Naive thymus-derived CD4-positive, alpha-beta T cell (primary cell): ENCODE data around the gene AFTPH. TPM values are rescaled to one million over a fixed set of nuclear protein-coding genes. Genes with fewer than 3 reads are reported as not detected.

Experiments used
- ATAC-seq: fragments of 150-1000 bp; cut with Tn5 transposase; 2 replicates; pipeline ENCODE4 v1.10.0; 2021; ENCODE audit warnings: mild to moderate bottlenecking, moderate library complexity
- CTCF ChIA-PET: fragments of 350-600 bp; sonication (Branson Sonifier 250); formaldehyde crosslinking; loops from one replicate; lab custom pipeline; 2021; ENCODE audit warnings: antibody characterized with exemption; lab: Charles Lee
- POLR2A ChIA-PET: fragments of 350-600 bp; sonication (Branson Sonifier 250); formaldehyde crosslinking; loops from one replicate; lab custom pipeline; 2021; ENCODE audit warnings: antibody characterized with exemption, inconsistent platforms; lab: Charles Lee
- DNase-seq, 9 donors: peaks; one replicate each; pipeline versions ENCODE4 v3.0.0 to v3.0.0-alpha.2; 2020 to 2022; ENCODE audit warnings: mixed read lengths in 1 of 9
- H3K27ac ChIP-seq: one replicate; pipeline ENCODE4 v1.7.0; 2013; ENCODE audit warnings: mild to moderate bottlenecking, low read depth, low read length, moderate library complexity
- H3K27me3 ChIP-seq, 2 donors: one replicate each; pipeline ENCODE4 v1.7.0; 2013; ENCODE audit warnings: low read length in 2 of 2, mild to moderate bottlenecking in 2 of 2, moderate library complexity in 2 of 2; ENCODE audit not compliant: control insufficient read depth in 2 of 2, insufficient read depth in 2 of 2
- H3K36me3 ChIP-seq, 3 experiments: 1 replicate in 2 of 3; 2 replicates in 1 of 3; pipeline ENCODE4 v1.7.0; 2013; ENCODE audit warnings: low read length in 3 of 3, mild to moderate bottlenecking in 3 of 3, moderate library complexity in 1 of 3; ENCODE audit not compliant: insufficient read depth in 3 of 3, control insufficient read depth in 2 of 3
- H3K4me1 ChIP-seq, 2 donors: one replicate each; pipeline ENCODE4 v1.7.0; 2013; ENCODE audit warnings: low read length in 2 of 2, mild to moderate bottlenecking in 2 of 2, moderate library complexity in 1 of 2; ENCODE audit not compliant: control insufficient read depth in 2 of 2, insufficient read depth in 2 of 2
- H3K4me3 ChIP-seq: 2 replicates; pipeline ENCODE4 v1.7.0; 2013; ENCODE audit warnings: mild to moderate bottlenecking, low read length
- H3K9me3 ChIP-seq, 3 experiments: 1 replicate in 2 of 3; 2 replicates in 1 of 3; pipeline ENCODE4 v1.7.0; 2013; ENCODE audit warnings: low read length in 3 of 3; ENCODE audit not compliant: control insufficient read depth in 2 of 3
- H3K27ac Mint-ChIP-seq, 9 donors: one replicate each; pipeline ENCODE4 v1.8.0; 2020 to 2022; ENCODE audit warnings: mixed read lengths in 9 of 9, mild to moderate bottlenecking in 8 of 9, moderate library complexity in 5 of 9, inconsistent platforms in 2 of 9
- H3K27me3 Mint-ChIP-seq, 5 donors: one replicate each; pipeline ENCODE4 v1.8.0; 2021 to 2022; ENCODE audit warnings: mixed read lengths in 5 of 5, mild to moderate bottlenecking in 1 of 5
- H3K36me3 Mint-ChIP-seq, 5 donors: one replicate each; pipeline ENCODE4 v1.8.0; 2020 to 2022; ENCODE audit warnings: mixed read lengths in 5 of 5, mild to moderate bottlenecking in 3 of 5, inconsistent platforms in 1 of 5
- H3K4me1 Mint-ChIP-seq, 7 donors: one replicate each; pipeline ENCODE4 v1.8.0; 2020 to 2022; ENCODE audit warnings: mixed read lengths in 7 of 7, mild to moderate bottlenecking in 3 of 7, inconsistent platforms in 1 of 7
- H3K4me3 Mint-ChIP-seq, 10 donors: one replicate each; pipeline ENCODE4 v1.8.0; 2020 to 2022; ENCODE audit warnings: mild to moderate bottlenecking in 10 of 10, mixed read lengths in 10 of 10, moderate library complexity in 6 of 10, inconsistent platforms in 2 of 10
- H3K9me3 Mint-ChIP-seq, 11 donors: one replicate each; pipeline ENCODE4 v1.8.0; 2020 to 2022; ENCODE audit warnings: mixed read lengths in 11 of 11, mild to moderate bottlenecking in 4 of 11, inconsistent platforms in 1 of 11, moderate library complexity in 1 of 11
- intact Hi-C, 2 donors: fragments of 100-400 bp; cut with micrococcal nuclease; formaldehyde crosslinking; loops; one replicate each; pipeline ENCODE4 v1.15.1; 2023
- polyA plus RNA-seq, 2 donors: library from polyadenylated mRNA; unstranded; fragments of 300-500 nt; fragmentation: Illumina TruSeq; gene quantifications; one replicate each; pipeline ENCODE4 v1.2.3, GENCODE V29; 2021
- total RNA-seq, 6 experiments: library from RNA in 5 of 6; stranded (reverse) in 5 of 6; gene quantifications; 1 replicate in 5 of 6; 2 replicates in 1 of 6; pipeline ENCODE4 v1.2.3 and lab custom pipeline; 2021 to 2026

AFTPH gene
- total and polyA plus RNA-seq, 7 experiments from 2014 or later = 19.7 to 46.2 (median 36.0) TPM

DNA sequence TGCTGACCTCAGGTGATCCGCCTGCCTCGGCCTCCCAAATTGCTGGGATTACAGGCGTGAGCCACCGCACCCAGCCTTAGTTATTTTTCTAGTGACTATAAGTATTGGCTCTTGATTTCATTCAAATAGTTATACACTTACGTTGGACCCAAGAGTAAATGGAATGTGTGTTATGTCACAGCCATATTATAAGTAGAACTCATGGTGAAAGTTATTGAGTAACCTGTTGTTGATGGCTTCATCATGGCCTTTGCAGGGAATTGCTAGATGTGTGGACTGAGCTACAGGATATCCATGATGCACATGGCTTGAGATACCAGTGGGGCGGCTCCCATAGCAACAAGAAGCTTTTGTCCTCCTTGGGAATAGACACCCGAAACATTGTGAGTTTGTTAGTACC lies 44.7 kb downstream of the AFTPH start:
- DNase-seq (no peak), ATAC-seq (no peak)
- H3K4me1 ChIP-seq = peaks cover 0 to 4% of the 10 kb centered on the region in 2 donors
- Mint-ChIP-seq H3K4me1 (peaks cover 14 to 26% (median 23%) of the 10 kb centered on the region in 7 donors), H3K36me3 (peaks cover 0 to 32% (median 18%) of the 10 kb centered on the region in 5 donors), H3K27ac (peak overlapping the region in 1 of 9 donors; percentile 14), H3K9me3 (peaks cover 0 to 2% (median 0%) of the 10 kb centered on the region in 11 donors), H3K4me3 (no peak overlapping the region), H3K27me3 (no peaks in the 10 kb centered on the region)
- intact Hi-C loops = no loop called here
- ChIA-PET CTCF (interaction anchor here (0.7 kb wide), 1 partner anchor 238 kb away, joined by 3 read pairs; no protein-coding TSS in a partner anchor), POLR2A (interaction anchor here (1.8 kb wide), 1 partner anchor 46 kb away, joined by 5 read pairs; no protein-coding TSS in a partner anchor)
- no peak overlapping the region for H3K4me3 ChIP-seq
- no peaks in the 10 kb centered on the region for H3K27me3 ChIP-seq
- H3K27ac ChIP-seq = no peak overlapping the region
- H3K36me3 ChIP-seq = peaks cover 0 to 14% (median 2%) of the 10 kb centered on the region in 3 experiments
- no peaks in the 10 kb centered on the region for H3K9me3 ChIP-seq

DNA sequence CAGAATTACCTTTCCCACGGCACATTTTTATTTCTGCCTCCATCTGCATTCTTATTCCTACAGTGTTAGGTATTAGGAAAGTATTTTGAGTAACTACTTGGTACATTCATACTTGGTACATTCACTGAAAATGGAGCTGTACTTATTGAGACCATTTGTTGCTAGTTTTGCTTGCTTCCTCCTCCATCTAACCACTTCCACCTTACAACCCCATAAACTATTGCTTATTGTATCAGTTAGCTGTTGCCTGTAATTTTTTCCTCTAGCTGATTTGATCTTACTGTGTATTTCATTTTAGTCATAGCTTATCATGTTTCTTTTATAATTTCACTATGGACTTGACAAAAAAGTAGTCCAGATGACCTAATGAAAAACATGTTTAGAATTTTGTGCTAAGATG lies 50.7 kb downstream of the AFTPH start:
- H3K36me3 ChIP-seq = peaks cover 4 to 41% (median 13%) of the 10 kb centered on the region in 3 experiments
- H3K4me3 ChIP-seq = no peak overlapping the region
- no peak overlapping the region for H3K4me3 Mint-ChIP-seq
- H3K9me3 ChIP-seq = no peaks in the 10 kb centered on the region
- intact Hi-C loops = no loop called here
- H3K27me3 ChIP-seq = no peaks in the 10 kb centered on the region
- H3K27ac ChIP-seq = no peak overlapping the region
- H3K4me1 ChIP-seq = no peaks in the 10 kb centered on the region
- peaks cover 0 to 10% (median 3%) of the 10 kb centered on the region in 7 donors for H3K4me1 Mint-ChIP-seq
- peak overlapping the region in 4 of 9 donors; percentile 14 to 75 (median 47) for H3K27ac Mint-ChIP-seq
- ATAC-seq = no peak
- H3K36me3 Mint-ChIP-seq = peaks cover 4 to 40% (median 21%) of the 10 kb centered on the region in 5 donors
- ChIA-PET CTCF (interaction anchor here (1.2 kb wide), 1 partner anchor 15 kb away, joined by 3 read pairs; no protein-coding TSS in a partner anchor), POLR2A (interaction anchor here (0.6 kb wide), 1 partner anchor 33 kb away, joined by 3 read pairs; no protein-coding TSS in a partner anchor)
- DNase-seq = no peak
- no peaks in the 10 kb centered on the region for H3K9me3 Mint-ChIP-seq
- no peaks in the 10 kb centered on the region for H3K27me3 Mint-ChIP-seq

DNA sequence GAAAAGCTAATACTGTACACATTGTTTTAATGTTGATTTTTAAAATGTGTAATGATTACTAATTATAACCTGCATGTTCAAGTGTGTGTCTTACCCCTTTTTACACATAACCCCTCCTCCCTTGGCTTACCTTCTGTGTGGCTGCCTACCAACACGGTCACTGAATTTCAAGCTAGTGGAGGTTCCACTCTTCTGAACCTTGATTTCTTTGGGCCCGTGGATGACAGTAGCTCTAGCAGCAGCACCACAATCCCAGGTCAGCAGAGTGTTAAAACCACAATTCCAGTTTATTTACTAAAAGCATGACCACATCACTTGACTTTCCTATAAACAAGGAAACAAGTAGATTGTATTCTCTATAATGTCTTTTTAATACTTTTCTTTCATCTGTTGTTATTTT lies 56.9 kb downstream of the AFTPH start:
- H3K4me3 Mint-ChIP-seq = no peak overlapping the region
- H3K4me1 Mint-ChIP-seq = peaks cover 0 to 2% (median 0%) of the 10 kb centered on the region in 7 donors
- peaks cover 6 to 19% (median 18%) of the 10 kb centered on the region in 3 experiments for H3K36me3 ChIP-seq
- peak overlapping the region in 1 of 9 donors; percentile 59 for H3K27ac Mint-ChIP-seq
- ChIA-PET POLR2A (interaction anchor here (0.7 kb wide), 2 partner anchors 11 to 302 kb away, joined by 4 to 5 read pairs; no protein-coding TSS in a partner anchor), CTCF (interaction anchor here (0.7 to 2.5 kb wide), 3 partner anchors 171 to 283 kb away, joined by 3 to 8 read pairs (median 3); no protein-coding TSS in a partner anchor)
- no peak overlapping the region for H3K27ac ChIP-seq
- H3K9me3 Mint-ChIP-seq = no peaks in the 10 kb centered on the region
- H3K27me3 Mint-ChIP-seq = no peaks in the 10 kb centered on the region
- no peaks in the 10 kb centered on the region for H3K27me3 ChIP-seq
- ATAC-seq (no peak), DNase-seq (no peak)
- no peaks in the 10 kb centered on the region for H3K9me3 ChIP-seq
- H3K4me3 ChIP-seq = no peak overlapping the region
- H3K36me3 Mint-ChIP-seq = peaks cover 3 to 25% (median 10%) of the 10 kb centered on the region in 5 donors
- no peaks in the 10 kb centered on the region for H3K4me1 ChIP-seq
- intact Hi-C loops = no loop called here

DNA sequence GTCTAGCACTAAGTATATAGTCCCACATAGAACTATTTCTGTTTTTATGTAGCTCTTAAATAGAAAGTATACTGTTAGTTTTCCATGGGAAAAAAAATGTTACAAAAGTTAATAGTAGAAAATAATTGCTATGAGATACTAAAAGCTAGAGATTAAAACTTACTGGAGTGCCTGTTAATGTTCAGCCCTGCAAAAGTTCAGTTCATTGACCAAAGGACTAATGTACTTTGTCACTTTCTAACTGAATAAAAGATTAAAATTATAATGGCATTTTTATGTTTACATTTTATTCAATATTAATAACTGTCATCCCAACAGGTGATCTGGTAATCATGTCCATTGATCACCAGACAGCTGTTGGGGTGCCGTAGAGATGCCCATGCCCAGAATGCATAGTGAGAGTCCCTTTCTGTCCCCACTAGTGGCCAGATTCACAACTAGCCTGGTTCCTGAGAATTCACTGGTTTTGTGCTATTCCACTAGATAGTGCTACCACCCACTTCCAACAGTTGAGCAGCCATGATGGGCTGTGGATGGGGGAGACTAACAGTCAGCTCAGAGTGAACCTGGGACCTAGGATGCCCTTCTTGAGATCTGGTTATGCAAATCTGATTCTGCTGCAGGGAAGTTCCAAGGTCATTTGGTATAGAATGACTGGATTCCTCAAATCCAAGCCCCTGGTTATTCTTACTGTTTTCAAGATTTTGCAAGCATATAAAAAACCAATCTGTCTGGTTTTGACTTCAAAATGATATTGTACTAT lies 57.8 kb downstream of the AFTPH start:
- H3K4me3 ChIP-seq = no peak overlapping the region
- Mint-ChIP-seq H3K4me3 (no peak overlapping the region), H3K36me3 (peaks cover 6 to 23% (median 8%) of the 10 kb centered on the region in 5 donors), H3K9me3 (no peaks in the 10 kb centered on the region), H3K4me1 (peaks cover 0 to 7% (median 4%) of the 10 kb centered on the region in 7 donors), H3K27ac (peak overlapping the region in 1 of 9 donors; percentile 0), H3K27me3 (no peaks in the 10 kb centered on the region)
- ChIA-PET POLR2A (interaction anchor here (1.2 kb wide), 1 partner anchor 58 kb away, joined by 3 read pairs; the partner anchor contains the start of gene AFTPH), CTCF (interaction anchor here (0.9 to 2.5 kb wide), 3 partner anchors 12 to 282 kb away, joined by 3 to 8 read pairs (median 3); no protein-coding TSS in a partner anchor)
- no peak overlapping the region for H3K27ac ChIP-seq
- no peaks in the 10 kb centered on the region for H3K4me1 ChIP-seq
- H3K9me3 ChIP-seq = no peaks in the 10 kb centered on the region
- ATAC-seq = no peak
- intact Hi-C loops = no loop called here
- H3K27me3 ChIP-seq = no peaks in the 10 kb centered on the region
- no peak for DNase-seq
- peaks cover 6 to 21% (median 18%) of the 10 kb centered on the region in 3 experiments for H3K36me3 ChIP-seq

GRCh38 chr2:64582774-64583340 lies 58.7 kb downstream of the AFTPH start:
- Histone ChIP-seq H3K9me3 (no peaks in the 10 kb centered on the region), H3K27ac (no peak overlapping the region), H3K4me3 (no peak overlapping the region), H3K4me1 (no peaks in the 10 kb centered on the region), H3K27me3 (no peaks in the 10 kb centered on the region), H3K36me3 (peaks cover 6 to 17% (median 16%) of the 10 kb centered on the region in 3 experiments)
- no peaks in the 10 kb centered on the region for H3K9me3 Mint-ChIP-seq
- DNase-seq (no peak), ATAC-seq (no peak)
- H3K27ac Mint-ChIP-seq = no peak overlapping the region
- H3K27me3 Mint-ChIP-seq = no peaks in the 10 kb centered on the region
- ChIA-PET POLR2A (interaction anchor here (0.9 to 1.2 kb wide), 2 partner anchors 59 to 61 kb away, joined by 3 read pairs; partner anchors contain the start of gene AFTPH), CTCF (interaction anchor here (0.7 to 2.5 kb wide), 4 partner anchors 11 to 281 kb away, joined by 3 to 8 read pairs (median 4); no protein-coding TSS in a partner anchor)
- H3K36me3 Mint-ChIP-seq = peaks cover 5 to 17% (median 7%) of the 10 kb centered on the region in 5 donors
- H3K4me3 Mint-ChIP-seq = no peak overlapping the region
- intact Hi-C loops = no loop called here
- peaks cover 0 to 8% (median 5%) of the 10 kb centered on the region in 7 donors for H3K4me1 Mint-ChIP-seq

DNA sequence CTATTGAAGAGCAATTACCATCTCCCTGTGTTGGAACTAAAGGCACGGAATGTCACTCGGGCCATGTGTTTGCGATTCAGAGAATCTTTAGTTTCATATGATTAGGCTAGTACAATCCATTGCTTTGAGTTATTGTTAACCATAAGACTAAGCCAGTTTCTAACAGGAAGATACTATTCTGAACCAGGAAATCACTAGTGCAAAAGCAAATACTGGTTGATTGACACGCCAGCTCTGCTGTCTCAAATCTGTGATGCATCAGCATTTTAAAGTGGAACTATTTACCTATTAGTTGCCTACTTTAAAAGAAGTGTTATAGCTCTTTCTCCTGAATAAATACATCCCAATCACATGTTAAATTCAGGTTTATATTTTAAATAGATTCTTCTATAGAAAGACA lies 61.9 kb downstream of the AFTPH start:
- no peaks in the 10 kb centered on the region for H3K9me3 ChIP-seq
- ChIA-PET CTCF (interaction anchor here (0.6 to 3.2 kb wide), 13 partner anchors 13 to 642 kb away, joined by 3 to 21 read pairs (median 3); partner anchors contain the start of gene SERTAD2), POLR2A (interaction anchor here (1.2 kb wide), 1 partner anchor 177 kb away, joined by 3 read pairs; no protein-coding TSS in a partner anchor)
- no peak for DNase-seq
- H3K36me3 ChIP-seq = peaks cover 0 to 13% (median 9%) of the 10 kb centered on the region in 3 experiments
- H3K9me3 Mint-ChIP-seq = no peaks in the 10 kb centered on the region
- intact Hi-C loops = loop anchor here (2.0 to 5.0 kb wide), 4 partner anchors 21 to 181 kb away; partner anchors contain the start of gene SERTAD2 (in 1 of the 2)
- no peak overlapping the region for H3K27ac ChIP-seq
- H3K4me1 ChIP-seq = no peaks in the 10 kb centered on the region
- H3K27ac Mint-ChIP-seq = no peak overlapping the region
- H3K4me3 ChIP-seq = no peak overlapping the region
- H3K27me3 Mint-ChIP-seq = no peaks in the 10 kb centered on the region
- H3K27me3 ChIP-seq = no peaks in the 10 kb centered on the region
- no peak overlapping the region for H3K4me3 Mint-ChIP-seq
- no peak for ATAC-seq
- H3K4me1 Mint-ChIP-seq = peaks cover 0 to 10% (median 5%) of the 10 kb centered on the region in 7 donors
- H3K36me3 Mint-ChIP-seq = peaks cover 6 to 24% (median 16%) of the 10 kb centered on the region in 5 donors
